HG02852 (cell line): ENCODE measurements around the gene AP2A2.
"Not testable (repeated sequence)": the region's sequence is repeated elsewhere in the genome, so short reads cannot be mapped to it uniquely, and the experiment has no call there.

Experiments
- ATAC-seq: cut with Tn5 transposase; IDR thresholded peaks from one replicate; pipeline ENCODE4 v1.9.1; 2021; ENCODE audit warnings: mild to moderate bottlenecking, moderate library complexity; ENCODE audit not compliant: unreplicated experiment

AP2A2 gene

DNA sequence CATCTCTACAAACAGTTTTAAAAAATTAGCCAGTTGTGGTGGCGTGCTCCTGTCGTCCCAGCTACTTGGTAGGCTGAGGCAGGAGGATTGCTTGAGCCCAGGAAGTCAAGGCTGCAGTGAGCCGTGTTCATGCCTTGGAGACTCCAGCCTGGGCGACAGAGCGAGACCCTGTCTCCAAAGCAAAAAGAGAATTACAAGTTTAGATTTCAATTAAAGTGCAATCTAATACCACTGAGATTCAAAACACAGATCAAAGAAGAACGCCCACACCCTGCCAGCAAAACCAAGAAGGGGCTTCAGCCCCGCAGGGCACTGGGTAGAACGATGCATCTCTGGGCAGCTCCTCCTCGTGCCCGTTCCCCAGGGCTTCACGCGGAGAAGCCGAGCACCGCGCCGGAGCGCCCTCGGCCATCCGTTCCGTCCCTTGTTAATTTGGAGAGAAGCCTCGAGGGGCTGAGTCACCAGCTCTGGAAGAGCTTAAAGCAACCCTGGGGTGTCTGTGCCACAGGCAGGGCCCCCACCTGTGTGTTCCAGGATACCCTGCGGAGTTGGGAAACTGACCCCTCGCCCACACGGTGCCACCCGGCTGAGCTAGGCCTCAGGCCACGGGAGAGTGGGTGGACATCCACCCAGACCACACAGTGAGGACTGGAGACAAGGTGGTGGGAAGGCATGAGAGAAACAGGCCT lies 47.0 kb downstream of the AP2A2 start:
- no peak for ATAC-seq

DNA sequence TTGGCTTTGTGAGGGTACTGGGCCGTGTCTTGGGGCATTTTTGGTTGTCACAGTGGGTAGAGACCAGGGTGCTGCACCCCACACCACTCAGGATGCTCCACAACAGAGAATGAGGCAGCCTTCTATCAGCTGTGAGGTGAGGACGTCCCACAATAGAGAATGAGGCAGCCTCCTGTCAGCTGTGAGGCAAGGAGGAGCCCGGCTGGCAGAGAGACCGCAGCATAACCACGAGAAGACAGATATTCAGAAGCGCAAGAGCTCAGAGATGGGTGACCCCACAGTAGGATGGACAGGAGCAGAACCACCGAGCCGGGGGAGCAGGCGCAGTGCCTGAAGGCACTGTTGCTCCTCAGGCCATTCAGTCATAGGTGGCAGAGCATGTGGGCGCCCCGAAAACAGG lies 47.6 kb downstream of the AP2A2 start:
- ATAC-seq, result no peak

DNA sequence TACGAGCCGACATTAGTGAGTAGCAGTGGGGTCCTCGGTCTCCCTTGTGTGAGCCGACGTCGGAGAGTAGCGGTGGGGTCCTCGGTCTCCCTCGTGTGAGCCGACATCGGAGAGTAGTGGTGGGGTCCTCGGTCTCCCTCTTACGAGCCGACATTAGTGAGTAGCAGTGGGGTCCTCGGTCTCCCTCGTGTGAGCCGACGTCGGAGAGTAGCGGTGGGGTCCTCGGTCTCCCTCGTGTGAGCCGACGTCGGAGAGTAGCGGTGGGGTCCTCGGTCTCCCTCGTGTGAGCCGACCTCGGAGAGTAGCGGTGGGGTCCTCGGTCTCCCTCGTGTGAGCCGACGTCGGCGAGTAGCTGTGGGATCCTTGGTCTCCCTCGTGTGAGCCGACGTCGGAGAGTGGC lies 49.7 kb downstream of the AP2A2 start:
- ATAC-seq, result not testable (repeated sequence)

DNA sequence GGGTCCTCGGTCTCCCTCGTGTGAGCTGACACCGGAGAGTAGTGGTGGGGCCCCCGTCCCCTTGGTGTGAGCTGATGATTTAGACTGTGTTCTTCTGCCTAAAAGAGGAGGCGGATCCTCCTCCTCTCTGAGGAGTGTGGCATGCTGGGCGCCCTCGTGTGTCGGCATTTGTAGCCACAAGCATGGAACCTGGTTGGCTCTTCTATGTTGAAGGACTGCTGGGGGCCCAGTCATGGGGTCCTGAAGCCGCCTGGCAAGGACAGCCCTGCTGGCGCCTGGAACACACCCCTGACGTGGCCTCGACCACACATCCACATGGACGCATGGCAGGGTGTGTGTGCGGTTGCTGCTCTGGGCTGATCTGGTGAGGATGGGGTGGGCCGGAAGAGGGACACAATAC lies 50.2 kb downstream of the AP2A2 start:
- no peak for ATAC-seq

DNA sequence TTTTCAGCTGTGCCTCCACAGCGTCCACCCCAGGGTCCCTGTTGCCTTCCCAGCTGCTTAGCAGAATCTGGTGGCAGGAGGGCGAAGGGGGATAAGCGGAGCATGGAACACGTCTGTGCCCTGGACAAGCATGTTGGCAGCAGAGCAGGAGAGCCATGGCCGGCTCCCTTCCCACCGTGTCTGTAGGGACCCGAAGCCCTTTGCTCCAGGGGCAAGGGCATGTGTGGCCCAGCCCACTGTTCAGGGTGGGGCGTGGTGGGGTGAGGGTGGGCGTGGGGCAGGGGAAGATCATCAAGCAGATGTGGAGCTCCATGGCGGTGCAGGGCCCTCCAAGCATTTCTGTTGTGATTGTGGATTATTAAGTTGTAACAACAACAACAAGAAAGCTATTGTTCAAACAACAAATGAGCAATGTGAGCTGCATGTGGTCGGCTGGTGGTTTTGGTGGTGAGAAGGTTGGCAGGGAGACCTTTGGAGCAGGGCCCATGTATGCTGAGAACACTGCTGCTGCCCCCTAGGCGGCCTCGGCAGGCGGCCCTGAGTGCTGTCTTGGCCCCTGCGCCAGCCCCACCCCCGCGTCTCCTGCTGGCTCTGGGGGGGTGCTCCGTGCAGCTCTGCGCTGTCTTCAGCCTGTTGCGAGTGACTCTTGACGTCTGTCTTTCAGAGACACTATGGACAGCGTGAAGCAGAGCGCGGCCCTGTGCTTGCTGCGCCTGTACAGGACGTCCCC lies 50.9 kb downstream of the AP2A2 start:
- no peak for ATAC-seq

DNA sequence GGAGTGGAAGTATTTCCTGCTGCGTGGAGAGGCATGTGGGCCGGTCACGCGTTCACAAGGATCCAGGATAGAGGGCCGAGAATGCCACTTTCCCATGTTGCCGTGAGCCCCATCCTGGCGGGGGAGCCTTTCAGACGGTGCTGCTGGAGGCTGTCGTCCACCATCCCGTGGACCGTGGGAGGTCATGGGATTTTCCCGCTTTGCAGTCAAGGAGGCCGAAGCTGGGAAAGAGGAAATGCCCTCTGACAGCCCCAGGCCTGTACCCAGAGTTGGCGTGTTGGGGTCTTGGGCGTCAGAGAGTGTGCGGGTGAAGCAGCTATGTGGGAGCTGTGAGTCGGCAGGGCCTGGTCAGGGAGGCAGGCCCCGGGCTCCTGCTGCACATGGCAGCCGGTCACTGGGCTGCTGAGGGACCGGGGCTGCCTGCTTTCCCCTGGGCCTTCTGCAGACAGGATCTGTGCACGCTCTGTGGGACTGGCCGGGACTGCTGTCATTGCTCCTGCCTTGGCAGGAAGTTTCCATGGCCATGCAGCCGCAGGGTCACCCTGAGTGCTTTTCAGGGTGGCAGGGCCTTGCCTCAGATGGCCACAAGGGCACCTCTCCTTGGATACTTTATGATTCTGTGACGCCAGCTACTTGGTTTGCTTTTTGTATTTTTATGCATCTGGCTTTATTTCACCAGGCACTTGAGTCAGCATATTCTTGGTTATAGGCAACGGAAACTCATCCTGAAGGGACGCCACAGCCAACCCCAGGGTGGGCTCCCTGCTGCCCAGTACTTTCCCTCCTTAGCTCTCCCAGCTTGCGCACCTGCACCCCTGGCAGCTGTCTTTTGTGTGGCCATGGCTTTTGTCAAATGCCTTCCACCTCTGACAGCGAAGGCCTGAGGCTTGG lies 52.4 kb downstream of the AP2A2 start:
- no peak for ATAC-seq

- no peak for ATAC-seq
Measured at GRCh38 chr11:978781-979180, 53.1 kb downstream of the AP2A2 start.

- ATAC-seq, result no peak
Measured at GRCh38 chr11:980438-981357, 55.0 kb downstream of the AP2A2 start.

GRCh38 chr11:981764-982163 lies 56.1 kb downstream of the AP2A2 start:
- no peak for ATAC-seq

DNA sequence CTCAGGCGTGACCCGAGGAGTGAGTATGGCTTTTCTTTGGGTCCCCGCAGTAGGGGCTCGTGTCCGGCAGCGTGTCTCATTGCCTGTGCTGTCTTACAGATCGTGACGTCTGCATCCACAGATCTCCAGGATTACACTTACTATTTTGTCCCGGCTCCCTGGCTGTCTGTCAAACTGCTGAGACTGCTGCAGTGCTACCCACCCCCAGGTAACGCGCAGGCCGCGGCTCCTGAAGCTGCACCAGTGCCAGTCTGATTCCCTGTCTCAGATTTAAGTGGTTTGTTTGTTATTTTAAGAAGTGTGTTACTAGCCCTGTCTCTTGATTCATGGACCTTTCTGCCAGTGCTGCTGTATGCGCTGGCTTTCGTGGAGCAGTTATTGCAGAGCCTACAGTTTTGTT lies 58.9 kb downstream of the AP2A2 start:
- no peak for ATAC-seq

DNA sequence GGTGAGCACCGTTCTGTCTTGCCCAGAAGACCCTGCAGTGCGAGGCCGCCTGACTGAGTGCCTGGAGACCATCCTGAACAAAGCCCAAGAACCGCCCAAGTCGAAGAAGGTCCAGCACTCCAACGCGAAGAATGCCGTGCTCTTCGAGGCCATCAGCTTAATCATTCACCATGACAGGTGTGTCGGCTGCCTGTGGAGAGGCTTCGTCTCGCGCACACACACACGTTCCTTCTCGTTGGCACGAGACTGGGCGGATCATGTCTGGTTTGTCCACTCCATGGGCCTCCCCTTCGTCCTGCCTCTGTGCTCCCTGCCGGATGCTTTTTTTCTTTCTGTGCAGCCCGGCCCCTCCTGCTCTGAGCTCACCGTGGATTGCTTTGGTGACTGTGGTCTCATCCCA lies 59.7 kb downstream of the AP2A2 start:
- no peak for ATAC-seq

DNA sequence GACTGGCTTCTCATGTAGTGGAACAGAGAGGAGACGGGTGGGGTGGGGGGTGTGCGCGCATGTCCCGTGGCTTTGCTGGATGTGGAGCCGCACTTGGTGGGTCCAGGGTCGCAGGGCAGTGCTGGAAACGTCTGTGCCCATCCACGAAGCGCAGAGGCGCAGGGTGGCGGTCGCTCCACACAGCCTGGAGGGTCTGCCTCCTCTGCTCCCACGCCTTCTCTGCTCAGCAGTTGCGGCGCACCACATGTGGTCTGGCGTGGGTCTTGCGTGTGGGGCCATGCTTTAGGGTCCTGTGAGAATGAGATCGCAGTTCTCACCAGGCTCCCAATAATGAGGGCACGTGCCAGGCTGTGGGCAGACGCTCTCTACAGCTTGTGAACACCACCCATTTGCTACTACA lies 60.2 kb downstream of the AP2A2 start:
- ATAC-seq, result no peak

DNA sequence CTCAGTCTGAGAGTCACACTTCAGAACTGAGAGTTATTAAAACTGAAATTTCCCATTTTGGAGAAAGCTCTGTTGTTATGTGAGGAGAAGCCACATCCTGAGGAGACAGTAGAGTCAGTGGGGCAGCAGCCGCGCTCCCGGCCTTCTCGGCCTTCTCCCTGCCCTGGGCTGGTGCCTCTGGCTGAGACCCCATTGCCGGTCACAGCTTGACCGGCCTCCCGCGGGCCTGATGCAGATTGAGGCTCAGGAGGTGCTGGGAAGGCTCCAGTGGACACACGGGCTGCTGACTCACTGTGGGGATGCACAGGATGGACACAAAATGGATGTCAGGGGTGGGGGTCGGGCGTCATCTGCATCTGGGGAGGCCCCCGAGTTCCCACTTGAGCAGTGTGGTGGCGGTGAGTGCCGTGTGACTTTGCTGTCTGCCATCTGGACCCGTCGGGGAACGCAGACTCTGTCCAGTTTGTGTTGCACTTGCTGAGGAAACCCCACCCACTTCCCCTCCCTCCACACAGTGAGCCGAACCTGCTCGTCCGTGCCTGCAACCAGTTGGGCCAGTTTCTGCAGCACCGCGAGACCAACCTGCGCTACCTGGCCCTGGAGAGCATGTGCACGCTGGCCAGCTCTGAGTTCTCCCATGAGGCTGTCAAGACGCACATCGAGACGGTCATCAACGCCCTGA lies 60.7 kb downstream of the AP2A2 start:
- no peak for ATAC-seq

DNA sequence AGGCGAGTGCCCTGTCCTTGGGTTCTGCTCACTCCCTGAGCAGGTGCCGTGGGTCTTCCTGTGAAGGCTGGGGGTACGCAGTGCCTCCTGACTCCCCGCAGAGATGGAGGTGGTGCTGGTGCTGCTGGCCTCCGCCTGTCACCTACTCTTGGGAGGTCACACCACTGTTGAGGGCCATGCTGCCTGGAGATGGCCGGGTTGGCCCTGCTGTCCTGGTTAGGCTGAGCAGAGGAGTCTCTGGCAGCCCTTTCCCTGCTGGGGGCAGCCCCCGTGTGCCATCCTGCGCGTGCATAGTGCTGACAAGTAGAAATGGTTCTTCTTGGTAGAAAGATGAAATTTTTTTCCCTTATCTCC lies 61.3 kb downstream of the AP2A2 start:
- ATAC-seq, result no peak

DNA sequence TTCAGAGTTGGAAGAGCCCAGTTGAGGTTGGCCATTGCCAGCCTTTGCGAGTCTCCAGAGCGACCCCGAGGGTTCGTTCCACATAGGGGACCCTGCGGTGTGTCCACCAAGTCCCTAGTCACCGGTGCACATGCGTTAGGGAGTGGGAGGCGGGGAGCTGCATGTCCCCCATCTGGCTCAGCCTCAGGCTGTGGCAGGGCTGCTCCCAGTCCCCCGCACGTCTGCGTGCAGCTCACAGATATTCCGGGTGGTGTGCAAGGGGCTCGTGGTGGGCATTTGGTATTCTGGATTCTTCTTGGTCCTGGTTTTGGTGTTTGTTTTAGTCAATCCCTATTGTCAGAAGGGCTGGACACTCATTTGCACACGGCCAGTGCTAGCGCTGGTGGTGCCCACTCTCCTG lies 62.0 kb downstream of the AP2A2 start:
- ATAC-seq, result no peak

DNA sequence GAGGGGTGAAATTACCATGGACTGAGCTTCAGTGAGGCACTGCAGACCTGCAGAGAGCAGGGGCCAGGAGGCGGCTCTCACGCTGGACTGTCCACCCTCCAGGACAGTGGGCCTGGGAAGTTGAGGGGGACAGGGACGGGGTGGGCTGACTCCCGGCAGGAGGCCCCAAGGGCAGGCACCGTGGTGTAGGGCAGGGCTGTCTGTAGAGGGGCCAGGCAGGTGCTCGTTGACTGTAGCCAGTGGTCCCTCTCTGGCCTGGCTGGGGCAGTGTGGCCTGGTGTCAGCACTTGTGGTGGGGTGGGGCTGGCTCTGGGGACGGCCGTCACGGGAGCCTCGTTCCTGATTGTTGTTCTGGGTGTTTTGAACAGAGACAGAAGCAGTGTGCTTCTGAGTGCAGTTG lies 64.4 kb downstream of the AP2A2 start:
- no peak for ATAC-seq

DNA sequence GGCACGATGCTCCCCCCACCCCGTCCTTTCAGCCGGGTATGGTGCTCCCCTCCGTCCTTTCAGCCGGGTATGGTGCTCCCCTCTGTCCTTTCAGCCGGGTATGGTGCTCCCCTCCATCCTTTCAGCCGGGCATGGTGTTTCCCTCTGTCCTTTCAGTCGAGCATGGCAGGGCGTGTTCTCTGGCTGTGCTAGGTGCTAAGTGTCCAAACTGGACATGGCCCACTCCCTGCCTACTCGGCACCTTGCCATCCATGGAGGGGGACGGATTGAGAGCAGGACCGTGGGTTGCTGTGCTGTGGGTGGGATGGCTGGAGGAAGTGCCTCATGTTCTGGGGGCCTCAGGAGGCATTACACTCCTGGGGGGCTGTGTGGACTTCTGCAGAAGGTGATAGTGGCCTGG lies 65.4 kb downstream of the AP2A2 start:
- no peak for ATAC-seq

- no peak for ATAC-seq
Measured at GRCh38 chr11:991711-992307, 66.1 kb downstream of the AP2A2 start.

DNA sequence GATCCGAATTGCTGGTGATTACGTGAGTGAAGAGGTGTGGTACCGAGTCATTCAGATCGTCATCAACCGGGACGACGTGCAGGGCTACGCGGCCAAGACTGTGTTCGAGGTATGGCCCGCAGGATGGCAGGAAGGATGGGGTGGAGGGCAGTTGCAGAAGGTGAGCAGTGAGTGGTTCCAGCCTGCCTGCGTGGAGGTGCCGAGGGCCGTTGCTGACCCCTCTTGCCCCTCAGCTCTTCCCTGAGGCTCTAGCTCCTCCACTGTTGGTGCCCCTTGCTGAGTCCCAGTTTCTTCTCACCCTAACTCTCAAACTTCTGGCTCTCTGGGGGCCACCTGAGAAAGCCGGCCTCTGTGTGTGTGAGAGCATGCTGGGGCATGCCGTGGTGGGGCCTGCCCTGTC lies 66.9 kb downstream of the AP2A2 start:
- no peak for ATAC-seq

DNA sequence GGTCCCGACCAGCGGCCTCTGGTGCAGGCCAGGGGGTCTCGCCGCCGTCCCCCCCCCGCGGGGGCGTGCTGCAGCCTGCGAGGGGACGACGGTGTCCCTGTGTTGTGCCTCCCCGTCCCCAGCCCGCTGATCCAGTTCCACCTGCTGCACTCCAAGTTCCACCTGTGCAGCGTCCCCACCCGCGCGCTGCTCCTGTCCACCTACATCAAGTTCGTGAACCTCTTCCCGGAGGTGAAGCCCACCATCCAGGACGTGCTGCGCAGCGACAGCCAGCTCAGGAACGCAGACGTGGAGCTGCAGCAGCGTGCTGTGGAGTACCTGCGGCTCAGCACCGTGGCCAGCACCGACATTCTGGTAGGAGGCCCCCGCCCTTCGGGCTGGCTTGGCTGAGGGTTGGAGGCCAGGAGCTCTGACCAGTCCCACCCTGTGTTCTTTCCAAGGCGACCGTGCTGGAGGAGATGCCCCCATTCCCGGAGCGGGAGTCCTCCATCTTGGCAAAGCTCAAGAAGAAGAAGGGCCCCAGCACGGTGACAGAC lies 68.0 kb downstream of the AP2A2 start:
- no peak for ATAC-seq
